Common myeloid progenitor, CD34-positive (primary cell): ENCODE measurements around the gene KLK14.

Experiments
- CTCF ChIA-PET: fragments of 350-600 bp; sonication (Branson Sonifier 250); formaldehyde crosslinking; loops from one replicate; lab custom pipeline; 2021; ENCODE audit warnings: antibody characterized with exemption; lab: Charles Lee
- POLR2A ChIA-PET: fragments of 350-600 bp; sonication (Branson Sonifier 250); formaldehyde crosslinking; loops from one replicate; lab custom pipeline; 2021; ENCODE audit warnings: antibody characterized with exemption; lab: Charles Lee
- DNase-seq, 3 donors: peaks; one replicate each; pipeline versions ENCODE4 v3.0.0 to v3.0.0-alpha.2; 2013
- H3K27ac ChIP-seq, 2 experiments: 1 replicate in 1 of 2; 2 replicates in 1 of 2; pipeline ENCODE4 v1.7.0; 2013; ENCODE audit warnings: inconsistent platforms in 2 of 2, low read length in 2 of 2, mild to moderate bottlenecking in 2 of 2, low read depth in 1 of 2, moderate library complexity in 1 of 2; ENCODE audit not compliant: severe bottlenecking in 2 of 2, insufficient read depth in 1 of 2, poor library complexity in 1 of 2
- H3K27me3 ChIP-seq, 5 experiments: replicated peaks in 2 of 5; 1 replicate in 3 of 5; 2 replicates in 2 of 5; pipeline versions ENCODE4 v1.6.1 to v1.7.0; 2013; ENCODE audit warnings: low read length in 4 of 5, mild to moderate bottlenecking in 2 of 5, moderate library complexity in 2 of 5, inconsistent platforms in 1 of 5; ENCODE audit not compliant: insufficient read depth in 5 of 5, control insufficient read depth in 4 of 5
- H3K36me3 ChIP-seq, 4 experiments: 1 replicate in 2 of 4; 2 replicates in 2 of 4; pipeline versions ENCODE4 v1.6.1 to v1.7.0; 2013; ENCODE audit warnings: low read length in 3 of 4, control low read depth in 1 of 4, mild to moderate bottlenecking in 1 of 4; ENCODE audit not compliant: control insufficient read depth in 4 of 4, insufficient read depth in 4 of 4
- H3K4me1 ChIP-seq, 4 experiments: 1 replicate in 3 of 4; 2 replicates in 1 of 4; pipeline versions ENCODE4 v1.6.1 to v1.7.1; 2013; ENCODE audit warnings: low read length in 3 of 4, mild to moderate bottlenecking in 3 of 4, control low read depth in 1 of 4, inconsistent platforms in 1 of 4, moderate library complexity in 1 of 4; ENCODE audit not compliant: control insufficient read depth in 4 of 4, insufficient read depth in 4 of 4; ENCODE audit errors: control extremely low read depth in 1 of 4
- H3K4me3 ChIP-seq, 7 experiments: 1 replicate in 4 of 7; 2 replicates in 3 of 7; pipeline versions ENCODE4 v1.5.1 to v1.7.0; 2013; ENCODE audit warnings: mild to moderate bottlenecking in 7 of 7, low read length in 6 of 7, moderate library complexity in 6 of 7, inconsistent platforms in 2 of 7, low read depth in 2 of 7, control low read depth in 1 of 7; ENCODE audit not compliant: insufficient read depth in 4 of 7, control insufficient read depth in 1 of 7; ENCODE audit errors: extremely low read depth in 1 of 7
- H3K9me3 ChIP-seq, 5 experiments: 1 replicate in 4 of 5; 2 replicates in 1 of 5; pipeline versions ENCODE4 v1.6.1 to v1.7.1; 2013; ENCODE audit warnings: low read length in 4 of 5, mild to moderate bottlenecking in 2 of 5, inconsistent platforms in 1 of 5, low read depth in 1 of 5, moderate library complexity in 1 of 5; ENCODE audit not compliant: control insufficient read depth in 4 of 5, insufficient read depth in 2 of 5; ENCODE audit errors: control extremely low read depth in 1 of 5
- WGBS: methylation state at CpG from one replicate; pipeline ENCODE4 v1.1.5; 2013; ENCODE audit not compliant: insufficient coverage; 5-methylcytosine and 5-hydroxymethylcytosine counted together

The KLK14 gene

GRCh38 chr19:51034704-51035103 is 48.0 kb downstream of the KLK14 start, which contains the start of gene KLK12:
Gene KLK12, minus strand, starts transcription at chr19:51035002. Its CDS starts 381 bp downstream, at chr19:51034621.
- WGBS: 55% methylated on average over 5 of the region's 11 CpGs
- Histone ChIP-seq H3K27me3 (peaks cover 0 to 28% (median 0%) of the 10 kb centered on the region in 5 experiments), H3K4me1 (no peaks in the 10 kb centered on the region), H3K27ac (no peak within 1 kb of the TSS), H3K4me3 (no peak within 1 kb of the TSS), H3K36me3 (no peaks in the 10 kb centered on the region), H3K9me3 (no peaks in the 10 kb centered on the region)
- DNase-seq: no peak
- POLR2A ChIA-PET: no interaction called here
- CTCF ChIA-PET: no interaction called here

GRCh38 chr19:51031880-51032225 is 50.8 kb downstream of the KLK14 start:
- POLR2A ChIA-PET: no interaction called here

GRCh38 chr19:51031220-51031879 is 51.3 kb downstream of the KLK14 start:
- no peak for DNase-seq
- no peak overlapping the region for H3K4me3 ChIP-seq
- H3K4me1 ChIP-seq: no peaks in the 10 kb centered on the region
- ChIA-PET POLR2A (no interaction called here), CTCF (no interaction called here)
- no peaks in the 10 kb centered on the region for H3K36me3 ChIP-seq
- H3K27ac ChIP-seq: no peak overlapping the region
- WGBS: 100% methylated on average over 4 of the region's 7 CpGs
- H3K27me3 ChIP-seq: peaks cover 0 to 46% (median 4%) of the 10 kb centered on the region in 5 experiments
- H3K9me3 ChIP-seq: no peaks in the 10 kb centered on the region

More at GRCh38 chr19:51031880-51032225, 50.8 kb downstream of the KLK14 start:
- Histone ChIP-seq H3K36me3 (no peaks in the 10 kb centered on the region), H3K27me3 (peaks cover 0 to 43% (median 4%) of the 10 kb centered on the region in 5 experiments), H3K4me3 (no peak overlapping the region), H3K4me1 (no peaks in the 10 kb centered on the region), H3K9me3 (no peaks in the 10 kb centered on the region), H3K27ac (no peak overlapping the region)
- no peak for DNase-seq
- WGBS: 96% methylated on average over 23 of the region's 28 CpGs
- CTCF ChIA-PET: no interaction called here

- H3K27me3 ChIP-seq: peaks cover 0 to 53% (median 4%) of the 10 kb centered on the region in 5 experiments
- DNase-seq: no peak
- no peaks in the 10 kb centered on the region for H3K9me3 ChIP-seq
- H3K4me1 ChIP-seq: no peaks in the 10 kb centered on the region
- ChIA-PET CTCF (no interaction called here), POLR2A (no interaction called here)
- WGBS: 87% methylated on average over 10 of the region's 13 CpGs
- no peaks in the 10 kb centered on the region for H3K36me3 ChIP-seq
- no peak overlapping the region for H3K4me3 ChIP-seq
- no peak overlapping the region for H3K27ac ChIP-seq
These were observed 52.1 kb downstream of the KLK14 start for GRCh38 chr19:51030631-51031030.

- ChIA-PET CTCF (no interaction called here), POLR2A (no interaction called here)
- H3K4me1 ChIP-seq: no peaks in the 10 kb centered on the region
- H3K36me3 ChIP-seq: no peaks in the 10 kb centered on the region
- no peak overlapping the region for H3K4me3 ChIP-seq
- 91% methylated on average over 2 of the region's 2 CpGs for WGBS
- no peak for DNase-seq
- no peaks in the 10 kb centered on the region for H3K9me3 ChIP-seq
- peaks cover 0 to 56% (median 5%) of the 10 kb centered on the region in 5 experiments for H3K27me3 ChIP-seq
- H3K27ac ChIP-seq: no peak overlapping the region
These were observed 53.0 kb downstream of the KLK14 start for GRCh38 chr19:51029718-51030117.
